HEK293 (cell line): ENCODE data around the gene INTS7.

Experiments
- CTCF ChIA-PET: fragments of 350-600 bp; formaldehyde crosslinking; extraction: SDS; loops from one replicate; lab custom pipeline; 2021; ENCODE audit warnings: antibody characterized with exemption; lab: Yijun Ruan, JAX
- POLR2A ChIA-PET: fragments of 300-600 bp; formaldehyde crosslinking; extraction: SDS; loops from one replicate; lab custom pipeline; 2020; ENCODE audit warnings: antibody characterized with exemption, inconsistent platforms; lab: Yijun Ruan, JAX
- H3K27ac ChIP-seq: fragments of 200-500 bp; sonication (Bioruptor generic); 2 replicates; pipeline ENCODE4 v1.5.1; 2014; ENCODE audit warnings: low read depth, low read length, control low read depth, inconsistent platforms; ENCODE audit errors: extremely low read depth
- H3K36me3 ChIP-seq, 2 experiments: fragments of 200-500 bp in 1 of 2; sonication (Bioruptor generic) in 1 of 2; 1 replicate in 1 of 2; 2 replicates in 1 of 2; pipeline ENCODE4 v1.5.1; 2014 to 2017; ENCODE audit warnings: inconsistent platforms in 2 of 2, low read length in 2 of 2; ENCODE audit not compliant: control insufficient read depth in 2 of 2, insufficient read depth in 1 of 2
- H3K4me1 ChIP-seq: fragments of 200-500 bp; sonication (Bioruptor generic); 2 replicates; pipeline ENCODE4 v1.5.1; 2014; ENCODE audit warnings: mild to moderate bottlenecking, low read length, inconsistent platforms; ENCODE audit not compliant: control insufficient read depth, insufficient read depth
- H3K4me3 ChIP-seq: 2 replicates; pipeline ENCODE4 v1.5.1; 2011; ENCODE audit warnings: low read depth, mild to moderate bottlenecking, control low read depth, low read length, moderate library complexity
- H3K9me3 ChIP-seq: fragments of 200-500 bp; sonication (Bioruptor generic); 2 replicates; pipeline ENCODE4 v1.5.1; 2014; ENCODE audit warnings: low read depth, low read length, inconsistent platforms; ENCODE audit not compliant: control insufficient read depth, insufficient read depth
- GLI4 ChIP-seq: fragments of 450-650 bp; formaldehyde crosslinking; IDR thresholded peaks from 2 replicates; pipeline ENCODE4 v1.5.1; 2016; ENCODE audit warnings: missing biosample characterization, missing genetic modification characterization
- KLF16 ChIP-seq: fragments of 450-650 bp; formaldehyde crosslinking; IDR thresholded peaks from 2 replicates; pipeline ENCODE4 v1.5.1; 2017; ENCODE audit warnings: missing biosample characterization, missing genetic modification characterization
- KLF7 ChIP-seq: fragments of 450-650 bp; formaldehyde crosslinking; IDR thresholded peaks from 2 replicates; pipeline ENCODE4 v1.5.1; 2016; ENCODE audit warnings: missing biosample characterization, missing genetic modification characterization, borderline replicate concordance
- SCRT2 ChIP-seq: fragments of 450-650 bp; formaldehyde crosslinking; IDR thresholded peaks from 2 replicates; pipeline ENCODE4 v1.5.1; 2016; ENCODE audit warnings: missing biosample characterization, missing genetic modification characterization
- ZBTB48 ChIP-seq: fragments of 450-650 bp; formaldehyde crosslinking; IDR thresholded peaks from 2 replicates; pipeline ENCODE4 v1.5.1; 2016; ENCODE audit warnings: missing biosample characterization, missing genetic modification characterization
- ZFP69B ChIP-seq: fragments of 450-650 bp; formaldehyde crosslinking; IDR thresholded peaks from 2 replicates; pipeline ENCODE4 v1.5.1; 2016; ENCODE audit warnings: missing biosample characterization, missing genetic modification characterization
- ZNF121 ChIP-seq: fragments of 450-650 bp; formaldehyde crosslinking; IDR thresholded peaks from 2 replicates; pipeline ENCODE4 v1.5.1; 2016; ENCODE audit warnings: missing biosample characterization, missing genetic modification characterization
- ZNF2 ChIP-seq: fragments of 450-650 bp; formaldehyde crosslinking; IDR thresholded peaks from 2 replicates; pipeline ENCODE4 v1.5.1; 2016; ENCODE audit warnings: missing biosample characterization, missing genetic modification characterization
- ZNF223 ChIP-seq: fragments of 450-650 bp; formaldehyde crosslinking; IDR thresholded peaks from 2 replicates; pipeline ENCODE4 v1.5.1; 2016; ENCODE audit warnings: missing biosample characterization, missing genetic modification characterization
- ZNF24 ChIP-seq: fragments of 450-650 bp; formaldehyde crosslinking; IDR thresholded peaks from 2 replicates; pipeline ENCODE4 v1.5.1; 2016; ENCODE audit warnings: missing biosample characterization, missing genetic modification characterization
- ZNF26 ChIP-seq: fragments of 450-650 bp; formaldehyde crosslinking; IDR thresholded peaks from 2 replicates; pipeline ENCODE4 v1.5.1; 2016; ENCODE audit warnings: missing biosample characterization, missing genetic modification characterization
- ZNF292 ChIP-seq: fragments of 450-650 bp; formaldehyde crosslinking; IDR thresholded peaks from 2 replicates; pipeline ENCODE4 v1.5.1; 2016; ENCODE audit warnings: low read depth, missing biosample characterization, missing genetic modification characterization, borderline replicate concordance
- ZNF324 ChIP-seq: fragments of 450-650 bp; formaldehyde crosslinking; IDR thresholded peaks from 2 replicates; pipeline ENCODE4 v1.5.1; 2016; ENCODE audit warnings: missing biosample characterization, missing genetic modification characterization
- ZNF416 ChIP-seq: fragments of 450-650 bp; formaldehyde crosslinking; IDR thresholded peaks from 2 replicates; pipeline ENCODE4 v1.5.1; 2016; ENCODE audit warnings: missing biosample characterization, missing genetic modification characterization
- ZNF513 ChIP-seq: fragments of 450-650 bp; IDR thresholded peaks from 2 replicates; pipeline ENCODE4 v1.5.1; 2018; ENCODE audit warnings: missing biosample characterization, missing genetic modification characterization
- ZNF571 ChIP-seq: fragments of 450-650 bp; formaldehyde crosslinking; IDR thresholded peaks from 2 replicates; pipeline ENCODE4 v1.5.0; 2017; ENCODE audit warnings: missing biosample characterization, missing genetic modification characterization
- ZNF654 ChIP-seq: fragments of 450-650 bp; formaldehyde crosslinking; IDR thresholded peaks from 2 replicates; pipeline ENCODE4 v1.5.1; 2016; ENCODE audit warnings: low read depth, missing biosample characterization, missing genetic modification characterization
- ZNF660 ChIP-seq: fragments of 450-650 bp; IDR thresholded peaks from 2 replicates; pipeline ENCODE4 v1.5.1; 2018; ENCODE audit warnings: missing biosample characterization, mild to moderate bottlenecking, missing genetic modification characterization
- ZNF768 ChIP-seq: fragments of 450-650 bp; formaldehyde crosslinking; IDR thresholded peaks from 2 replicates; pipeline ENCODE4 v1.5.1; 2018; ENCODE audit warnings: missing biosample characterization, mild to moderate bottlenecking, missing genetic modification characterization
- ZNF791 ChIP-seq: fragments of 450-650 bp; formaldehyde crosslinking; IDR thresholded peaks from 2 replicates; pipeline ENCODE4 v1.5.1; 2016; ENCODE audit warnings: missing biosample characterization, missing genetic modification characterization
- TF ChIP-seq, protein P1 (sequence below): fragments of 450-650 bp; formaldehyde crosslinking; IDR thresholded peaks from 2 replicates; pipeline ENCODE4 v1.5.1; 2016; ENCODE audit warnings: missing biosample characterization, missing genetic modification characterization
- TF ChIP-seq, protein P2 (sequence below): fragments of 450-650 bp; formaldehyde crosslinking; IDR thresholded peaks from 2 replicates; pipeline ENCODE4 v1.5.1; 2016; ENCODE audit warnings: missing biosample characterization, missing genetic modification characterization
- TF ChIP-seq, protein P3 (sequence below): fragments of 450-650 bp; formaldehyde crosslinking; IDR thresholded peaks from 2 replicates; pipeline ENCODE4 v1.5.1; 2016; ENCODE audit warnings: missing biosample characterization, missing genetic modification characterization

The INTS7 gene

GRCh38 chr1:212067787-212068186 is 32.4 kb upstream of the INTS7 start:
- H3K36me3 ChIP-seq: peaks cover 62 to 85% of the 10 kb centered on the region in 2 experiments
- H3K9me3 ChIP-seq: no peaks in the 10 kb centered on the region
- POLR2A ChIA-PET: no interaction called here
- no peak for TF ChIP-seq ZNF223
- no peak for TF ChIP-seq ZNF416 (tag by site-specific recombination)
- TF ChIP-seq ZNF513 (tag by site-specific recombination): no peak
- TF ChIP-seq ZNF768: no peak
- no peak for TF ChIP-seq ZNF24
- TF ChIP-seq KLF16 (tag by site-specific recombination): no peak
- TF ChIP-seq ZNF571: no peak
- TF ChIP-seq ZNF791 (tag by site-specific recombination): no peak
- no peak for TF ChIP-seq ZNF324 (tag by site-specific recombination)
- TF ChIP-seq ZBTB48 (tag by site-specific recombination): no peak
- CTCF ChIA-PET: interaction anchor here (0.7 kb wide), 1 partner anchor 58 kb away, joined by 3 read pairs; no protein-coding TSS in a partner anchor
- H3K27ac ChIP-seq: no peak overlapping the region
- no peak overlapping the region for H3K4me3 ChIP-seq
- H3K4me1 ChIP-seq: no peaks in the 10 kb centered on the region

DNA sequence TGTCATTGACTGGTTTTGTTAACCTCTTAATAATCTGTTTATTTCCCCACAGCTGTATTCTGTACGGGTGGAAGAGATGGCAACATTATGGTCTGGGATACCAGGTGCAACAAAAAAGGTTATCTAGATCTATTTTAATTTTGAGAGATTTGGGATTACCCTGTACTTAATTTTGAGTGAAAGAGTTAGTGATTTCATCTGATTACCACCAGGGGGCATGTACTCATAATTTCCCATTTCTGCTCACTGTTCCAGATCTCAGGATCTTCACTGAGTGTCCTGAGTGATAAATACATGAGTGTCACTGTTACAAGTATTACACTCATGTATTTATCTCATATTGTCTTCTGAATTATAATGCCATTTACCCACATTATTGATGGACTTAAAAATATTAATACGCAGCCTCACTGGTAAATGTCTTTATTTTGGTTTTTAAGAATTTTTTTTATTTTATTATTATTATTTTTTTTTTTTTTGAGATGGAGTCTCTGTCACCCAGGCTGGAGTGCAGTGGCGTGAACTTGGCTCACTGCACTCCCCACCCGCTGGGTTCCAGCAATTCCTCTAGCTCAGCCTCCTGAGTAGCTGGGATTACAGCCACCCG is 27.6 kb upstream of the INTS7 start:
- CTCF ChIA-PET: interaction anchor here (0.5 to 3.6 kb wide), 31 partner anchors 9 to 513 kb away, joined by 3 to 33 read pairs (median 4); partner anchors contain the start of genes DTL and INTS7
- TF ChIP-seq, protein P1, sequence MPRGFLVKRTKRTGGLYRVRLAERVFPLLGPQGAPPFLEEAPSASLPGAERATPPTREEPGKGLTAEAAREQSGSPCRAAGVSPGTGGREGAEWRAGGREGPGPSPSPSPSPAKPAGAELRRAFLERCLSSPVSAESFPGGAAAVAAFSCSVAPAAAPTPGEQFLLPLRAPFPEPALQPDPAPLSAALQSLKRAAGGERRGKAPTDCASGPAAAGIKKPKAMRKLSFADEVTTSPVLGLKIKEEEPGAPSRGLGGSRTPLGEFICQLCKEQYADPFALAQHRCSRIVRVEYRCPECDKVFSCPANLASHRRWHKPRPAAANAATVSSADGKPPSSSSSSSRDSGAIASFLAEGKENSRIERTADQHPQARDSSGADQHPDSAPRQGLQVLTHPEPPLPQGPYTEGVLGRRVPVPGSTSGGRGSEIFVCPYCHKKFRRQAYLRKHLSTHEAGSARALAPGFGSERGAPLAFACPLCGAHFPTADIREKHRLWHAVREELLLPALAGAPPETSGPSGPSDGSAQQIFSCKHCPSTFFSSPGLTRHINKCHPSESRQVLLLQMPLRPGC (tag by site-specific recombination): no peak
- TF ChIP-seq, protein P2, sequence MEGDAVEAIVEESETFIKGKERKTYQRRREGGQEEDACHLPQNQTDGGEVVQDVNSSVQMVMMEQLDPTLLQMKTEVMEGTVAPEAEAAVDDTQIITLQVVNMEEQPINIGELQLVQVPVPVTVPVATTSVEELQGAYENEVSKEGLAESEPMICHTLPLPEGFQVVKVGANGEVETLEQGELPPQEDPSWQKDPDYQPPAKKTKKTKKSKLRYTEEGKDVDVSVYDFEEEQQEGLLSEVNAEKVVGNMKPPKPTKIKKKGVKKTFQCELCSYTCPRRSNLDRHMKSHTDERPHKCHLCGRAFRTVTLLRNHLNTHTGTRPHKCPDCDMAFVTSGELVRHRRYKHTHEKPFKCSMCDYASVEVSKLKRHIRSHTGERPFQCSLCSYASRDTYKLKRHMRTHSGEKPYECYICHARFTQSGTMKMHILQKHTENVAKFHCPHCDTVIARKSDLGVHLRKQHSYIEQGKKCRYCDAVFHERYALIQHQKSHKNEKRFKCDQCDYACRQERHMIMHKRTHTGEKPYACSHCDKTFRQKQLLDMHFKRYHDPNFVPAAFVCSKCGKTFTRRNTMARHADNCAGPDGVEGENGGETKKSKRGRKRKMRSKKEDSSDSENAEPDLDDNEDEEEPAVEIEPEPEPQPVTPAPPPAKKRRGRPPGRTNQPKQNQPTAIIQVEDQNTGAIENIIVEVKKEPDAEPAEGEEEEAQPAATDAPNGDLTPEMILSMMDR (tag by site-specific recombination): peak; percentile 21; the same call in 1 of the 2 replicates
- TF ChIP-seq ZNF654 (tag by site-specific recombination): peak; percentile 21; the same call in 1 of the 2 replicates
- no peak for TF ChIP-seq ZNF121 (tag by site-specific recombination)
- no peak for TF ChIP-seq ZNF292
- TF ChIP-seq, all 188 proteins: peak for 2
- POLR2A ChIA-PET: no interaction called here
- Histone ChIP-seq H3K27ac (no peak overlapping the region), H3K9me3 (no peaks in the 10 kb centered on the region), H3K4me1 (no peaks in the 10 kb centered on the region), H3K36me3 (peaks cover 26 to 42% of the 10 kb centered on the region in 2 experiments), H3K4me3 (no peak overlapping the region)

DNA sequence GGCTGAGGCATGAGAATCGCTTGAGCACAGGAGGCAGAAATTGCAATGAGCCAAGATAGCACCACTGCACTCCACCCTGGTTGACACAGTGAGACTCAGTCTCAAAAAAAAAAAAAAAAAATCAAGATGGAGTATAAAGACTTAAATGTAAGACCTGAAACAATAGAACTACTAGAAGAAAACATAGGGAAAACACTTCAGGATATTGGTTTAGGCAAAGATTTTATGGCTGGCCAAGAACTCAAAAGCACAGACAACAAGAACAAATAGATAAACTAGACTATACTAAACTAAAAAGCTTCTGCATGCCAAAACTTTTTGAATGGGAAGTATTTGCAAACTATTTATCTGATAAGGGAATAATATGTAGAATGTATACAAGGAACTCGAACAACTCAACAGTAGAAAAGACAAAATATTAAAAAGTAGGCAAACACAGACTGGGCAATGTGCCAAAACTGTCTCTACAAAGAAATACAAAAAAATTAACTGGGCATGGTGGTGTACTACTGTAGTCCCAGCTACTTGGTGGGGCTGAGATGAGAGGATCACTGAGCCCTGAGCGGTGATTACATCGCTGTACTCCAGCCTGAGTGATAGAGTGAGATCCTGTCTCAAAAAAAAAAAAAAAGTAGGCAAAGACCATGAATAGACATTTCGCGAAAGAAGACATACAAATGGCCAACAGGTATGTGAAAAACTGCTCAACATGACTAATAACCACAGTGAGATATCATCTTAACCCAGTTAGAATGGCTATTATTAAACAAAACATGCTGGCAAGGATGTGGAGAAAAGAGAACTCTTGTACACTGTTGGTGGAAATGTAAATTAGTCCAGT is 25.5 kb upstream of the INTS7 start:
- TF ChIP-seq ZNF2 (tag by site-specific recombination): no peak
- no peak for TF ChIP-seq KLF7 (tag by site-specific recombination)
- TF ChIP-seq, protein P3, sequence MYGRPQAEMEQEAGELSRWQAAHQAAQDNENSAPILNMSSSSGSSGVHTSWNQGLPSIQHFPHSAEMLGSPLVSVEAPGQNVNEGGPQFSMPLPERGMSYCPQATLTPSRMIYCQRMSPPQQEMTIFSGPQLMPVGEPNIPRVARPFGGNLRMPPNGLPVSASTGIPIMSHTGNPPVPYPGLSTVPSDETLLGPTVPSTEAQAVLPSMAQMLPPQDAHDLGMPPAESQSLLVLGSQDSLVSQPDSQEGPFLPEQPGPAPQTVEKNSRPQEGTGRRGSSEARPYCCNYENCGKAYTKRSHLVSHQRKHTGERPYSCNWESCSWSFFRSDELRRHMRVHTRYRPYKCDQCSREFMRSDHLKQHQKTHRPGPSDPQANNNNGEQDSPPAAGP (tag by site-specific recombination): no peak
- 0 out of 2 replicates have a peak, but pooled peaks have one; percentile 15 for TF ChIP-seq ZNF660
- 0 out of 2 replicates have a peak, but pooled peaks have one; percentile 13 for TF ChIP-seq SCRT2 (tag by site-specific recombination)
- TF ChIP-seq ZNF26 (tag by site-specific recombination): no peak
- TF ChIP-seq GLI4 (tag by site-specific recombination): no peak
- no peak for TF ChIP-seq ZFP69B (tag by site-specific recombination)
- Histone ChIP-seq H3K4me1 (no peaks in the 10 kb centered on the region), H3K36me3 (peaks cover 23 to 28% of the 10 kb centered on the region in 2 experiments), H3K4me3 (no peak overlapping the region), H3K9me3 (no peaks in the 10 kb centered on the region), H3K27ac (no peak overlapping the region)
- ChIA-PET CTCF (interaction anchor here (0.8 to 1.7 kb wide), 4 partner anchors 10 to 395 kb away, joined by 3 to 11 read pairs (median 4); no protein-coding TSS in a partner anchor), POLR2A (no interaction called here)
